ELR (cell line): ENCODE data around the gene SNED1.

ENCODE experiments used
- DNase-seq: peaks from one replicate; pipeline ENCODE4 v3.0.0-alpha.2; 2015; ENCODE audit warnings: low read depth

The SNED1 gene

GRCh38 chr2:241110089-241110606 lies 111.7 kb downstream of the SNED1 start:
- DNase-seq, result no peak

GRCh38 chr2:241110607-241111439 lies 112.4 kb downstream of the SNED1 start:
- no peak for DNase-seq

GRCh38 chr2:241111440-241111805 lies 113.0 kb downstream of the SNED1 start:
- DNase-seq, result no peak

DNA sequence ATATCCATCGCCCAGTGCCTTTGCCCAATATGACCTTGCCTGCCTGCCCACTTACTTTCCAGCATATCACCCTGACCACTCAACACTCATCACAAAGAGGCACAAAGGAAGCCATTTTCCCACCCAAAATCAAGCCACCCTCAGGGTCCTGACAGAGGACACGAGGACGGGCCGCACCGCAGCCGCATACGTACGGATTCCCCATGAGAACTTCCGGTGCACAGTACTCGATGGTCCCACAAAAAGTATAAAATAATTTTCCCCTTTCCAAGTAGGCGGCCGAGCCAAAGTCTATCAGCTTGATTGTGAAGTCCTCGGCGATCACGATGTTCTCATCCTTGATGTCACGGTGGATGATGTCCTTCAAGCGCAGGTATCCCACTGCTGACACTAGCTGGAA lies 113.6 kb downstream of the SNED1 start:
- DNase-seq, result no peak

DNA sequence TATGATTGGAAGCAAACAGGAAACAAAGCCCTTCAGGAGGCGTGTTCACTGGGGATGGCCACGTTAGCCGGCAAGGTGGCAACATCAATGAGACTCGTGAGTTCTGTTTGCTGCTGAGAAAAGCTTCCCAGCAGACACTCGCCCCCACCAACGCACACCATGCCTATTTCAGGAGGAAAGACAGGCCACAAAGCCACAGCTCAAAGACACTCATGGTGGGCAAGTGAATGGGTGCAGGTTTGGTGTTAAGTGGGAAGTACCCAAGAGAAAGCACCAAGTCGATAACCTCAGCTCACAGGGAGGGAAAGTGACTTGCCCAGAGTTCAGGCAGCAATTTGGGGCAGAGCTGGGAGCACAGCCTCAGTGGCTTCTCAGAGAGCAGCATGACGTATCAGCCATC lies 114.2 kb downstream of the SNED1 start:
- DNase-seq, result no peak

- no peak for DNase-seq
Measured at GRCh38 chr2:241114836-241115235, 116.4 kb downstream of the SNED1 start.

- DNase-seq, result no peak
Measured at GRCh38 chr2:241115361-241115760, 116.9 kb downstream of the SNED1 start.

GRCh38 chr2:241116606-241117560 lies 118.5 kb downstream of the SNED1 start:
- DNase-seq, result no peak

GRCh38 chr2:241118737-241119505 lies 120.5 kb downstream of the SNED1 start:
- DNase-seq, result no peak

DNA sequence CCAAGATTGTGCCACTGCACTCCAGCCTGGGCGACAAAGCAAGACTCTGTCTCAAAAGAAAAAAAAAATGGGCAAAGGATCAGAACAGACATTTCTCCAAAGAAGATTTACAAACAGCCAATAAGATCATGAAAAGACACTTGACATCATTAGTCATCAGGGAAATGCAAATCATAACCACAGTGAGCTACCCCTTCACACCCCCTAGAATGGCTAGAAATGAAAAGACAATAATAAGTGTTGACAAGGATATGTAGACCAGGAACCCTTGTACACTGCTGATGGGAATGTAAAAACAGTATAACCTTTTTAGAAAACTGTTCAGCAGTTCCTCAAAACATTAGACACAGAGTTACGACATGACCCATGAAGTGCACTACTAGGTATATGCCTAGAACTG lies 122.0 kb downstream of the SNED1 start:
- DNase-seq, result peak; percentile 15

- DNase-seq, result no peak
Measured at GRCh38 chr2:241121008-241121407, 122.6 kb downstream of the SNED1 start.

GRCh38 chr2:241122376-241123002 lies 124.1 kb downstream of the SNED1 start:
- no peak for DNase-seq

DNA sequence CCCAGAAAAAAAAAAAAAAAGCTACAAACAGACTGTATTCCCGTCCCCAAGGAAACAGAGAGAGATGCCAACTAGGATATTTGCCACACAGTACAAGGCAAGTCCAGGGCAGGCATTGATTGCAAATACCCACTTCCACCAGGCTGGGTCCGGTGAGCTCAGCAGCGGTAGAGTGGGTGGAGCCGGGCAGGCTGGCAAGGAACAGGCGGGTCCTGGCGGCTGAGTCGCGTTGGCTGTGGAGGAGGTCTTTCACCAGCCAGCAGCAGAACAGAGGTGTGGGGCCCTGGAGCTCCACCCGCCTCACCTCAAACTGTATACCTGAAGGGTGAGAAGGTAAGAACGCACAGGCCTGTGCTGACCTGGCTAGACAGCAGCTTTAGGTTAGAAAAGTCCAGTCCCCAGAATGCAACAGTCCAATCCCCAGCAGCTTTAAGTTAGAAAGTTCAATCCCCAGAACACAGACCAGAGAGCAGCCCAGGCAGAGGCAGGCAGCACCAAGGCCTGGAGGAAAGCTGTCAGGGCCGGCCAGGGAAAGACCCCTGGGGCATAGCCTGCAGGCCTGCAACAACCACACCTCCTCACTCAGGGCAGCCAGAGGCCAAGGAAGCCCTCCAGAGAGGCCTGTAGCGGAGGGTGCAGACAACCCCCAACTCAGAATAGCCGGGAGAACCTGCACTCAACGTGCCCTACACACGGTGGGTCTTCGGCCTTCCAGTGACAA lies 125.6 kb downstream of the SNED1 start:
- no peak for DNase-seq

GRCh38 chr2:241125626-241126025 lies 127.2 kb downstream of the SNED1 start:
- DNase-seq, result no peak

DNA sequence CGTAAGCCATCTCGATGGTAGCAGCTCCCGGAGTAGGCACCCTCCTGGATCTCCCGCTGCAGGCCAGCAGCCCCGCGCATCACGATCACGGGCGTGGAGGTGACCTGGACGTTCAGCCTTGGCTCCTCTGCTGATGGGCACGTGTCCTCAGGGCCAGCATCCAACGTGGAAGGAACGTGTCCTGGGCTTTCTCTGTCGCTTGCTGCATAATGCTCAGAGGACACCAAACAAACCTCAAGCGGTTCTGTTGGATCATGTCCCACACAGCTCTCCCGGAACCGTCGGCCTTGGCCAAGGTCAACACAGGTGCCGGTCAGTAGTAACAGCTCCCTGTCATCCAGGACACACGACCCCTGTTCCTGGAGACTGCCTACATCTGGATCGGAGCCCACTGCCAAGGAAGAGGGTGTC lies 127.8 kb downstream of the SNED1 start:
- DNase-seq, result no peak

DNA sequence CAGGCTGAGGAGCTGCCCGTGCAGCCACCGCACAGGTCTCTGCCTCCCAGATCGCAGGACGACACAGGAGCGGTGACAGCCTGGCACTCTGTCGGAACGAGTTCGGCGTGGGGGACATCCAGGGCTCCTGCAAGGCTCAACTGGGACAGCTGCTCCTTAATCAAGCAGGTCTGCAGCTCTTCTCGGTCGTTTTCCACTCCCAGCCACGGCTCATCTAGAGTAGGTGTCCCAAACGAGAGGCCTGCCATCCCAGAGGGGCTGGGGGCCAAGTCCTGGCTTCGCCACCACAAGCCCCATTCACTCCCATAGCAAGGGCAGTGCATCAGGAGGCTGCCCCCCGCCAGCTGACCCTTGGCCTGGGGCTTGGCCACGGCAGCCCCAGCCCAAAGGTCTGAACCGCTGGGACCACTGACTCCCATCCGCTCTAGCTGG lies 128.4 kb downstream of the SNED1 start:
- DNase-seq, result no peak

DNA sequence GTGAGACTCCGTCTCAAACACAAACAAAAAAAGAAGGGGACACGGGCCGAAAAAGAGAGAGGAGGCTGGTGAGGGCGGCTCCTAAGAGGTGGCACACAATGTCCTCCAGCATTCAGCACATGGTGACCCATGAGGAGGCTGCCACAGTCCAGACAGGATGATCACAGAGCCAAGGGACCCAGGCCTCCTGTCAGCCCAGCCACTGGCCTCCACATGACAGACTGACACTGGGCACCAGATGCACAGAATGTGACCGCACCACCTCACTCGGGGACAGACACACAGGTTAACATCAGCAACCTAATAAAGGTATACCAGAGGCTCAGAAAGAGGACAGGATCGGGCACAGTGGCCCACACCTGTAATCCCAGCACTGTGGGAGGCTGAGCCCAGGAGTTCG lies 129.8 kb downstream of the SNED1 start:
- DNase-seq, result no peak

- no peak for DNase-seq
Measured at GRCh38 chr2:241129086-241129871, 130.9 kb downstream of the SNED1 start.

DNA sequence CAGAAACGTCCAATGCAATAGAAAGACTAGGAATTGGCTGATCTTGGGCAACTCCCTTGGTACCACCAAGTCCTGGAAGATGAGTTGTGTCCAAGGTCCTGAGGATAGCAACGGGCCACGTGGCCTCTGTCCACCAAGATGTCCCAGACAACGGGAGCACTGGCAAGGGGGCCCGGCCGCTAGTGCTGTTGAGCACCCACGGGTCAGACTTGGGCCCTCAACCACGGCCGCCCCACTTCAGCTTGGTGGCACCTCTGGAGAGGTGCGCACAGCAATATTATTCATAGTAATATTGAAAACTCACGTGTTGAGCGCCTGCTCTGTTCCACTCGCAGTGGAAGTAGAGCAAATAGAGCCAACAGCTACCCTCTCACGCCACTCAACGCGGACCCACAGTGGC lies 131.9 kb downstream of the SNED1 start:
- no peak for DNase-seq

- no peak for DNase-seq
Measured at GRCh38 chr2:241131531-241131930, 133.1 kb downstream of the SNED1 start.
